Retinal pigment epithelial cell (primary cell): Measurements from ENCODE around the gene EPS8L3.
"Not testable (repeated sequence)": the region's sequence is repeated elsewhere in the genome, so short reads cannot be mapped to it uniquely, and the experiment has no call there.

Experiments
- DNase-seq: peaks from one replicate; pipeline ENCODE4 v3.0.0-alpha.2; 2010; ENCODE audit warnings: low read depth
- H3K4me3 ChIP-seq: 2 replicates; pipeline ENCODE4 v1.5.1; 2011; ENCODE audit warnings: mild to moderate bottlenecking, low read length, control low read depth, moderate library complexity
- CTCF ChIP-seq: conservative IDR thresholded peaks from 2 replicates; pipeline ENCODE4 v1.5.1; 2011; ENCODE audit warnings: low read depth, low read length, control low read depth, inconsistent platforms

Gene EPS8L3

DNA sequence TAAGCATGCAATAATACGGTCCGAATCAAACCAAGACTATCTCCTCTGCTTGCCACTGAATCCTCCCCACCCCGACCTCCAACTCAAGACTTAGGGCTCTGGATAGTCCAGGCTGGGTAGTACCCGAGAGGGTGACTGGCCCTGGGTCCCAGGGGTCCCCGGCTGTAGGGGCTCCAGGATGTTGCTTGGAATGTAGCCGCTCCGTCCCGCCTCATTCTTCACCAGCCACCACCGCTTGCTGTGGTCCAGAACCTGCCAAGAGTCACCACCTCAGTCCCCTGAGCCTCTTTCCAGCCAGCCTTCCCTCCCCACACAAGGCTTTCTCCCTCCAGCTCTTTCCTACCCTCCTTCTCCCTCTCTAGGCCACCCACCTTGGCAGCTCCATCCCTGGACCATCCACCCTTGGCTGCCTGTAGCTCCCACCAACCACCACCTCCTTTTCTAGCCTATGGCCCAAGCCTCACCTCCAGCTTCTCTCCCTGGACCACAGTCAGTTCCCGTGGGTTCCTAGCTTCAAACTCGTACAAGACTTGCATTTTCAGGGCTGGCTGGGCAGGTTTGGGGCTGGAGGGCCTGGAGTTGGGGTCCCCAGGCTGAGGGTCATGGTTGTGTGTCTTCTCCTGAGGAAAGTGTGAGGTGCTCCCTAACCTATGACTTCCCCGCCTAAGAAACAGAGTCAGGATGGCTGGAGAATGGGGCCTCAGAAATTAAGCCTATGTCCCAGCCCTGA lies 12.0 kb downstream of the EPS8L3 start:
- no peak overlapping the region for H3K4me3 ChIP-seq
- TF ChIP-seq CTCF: no peak
- DNase-seq: no peak

DNA sequence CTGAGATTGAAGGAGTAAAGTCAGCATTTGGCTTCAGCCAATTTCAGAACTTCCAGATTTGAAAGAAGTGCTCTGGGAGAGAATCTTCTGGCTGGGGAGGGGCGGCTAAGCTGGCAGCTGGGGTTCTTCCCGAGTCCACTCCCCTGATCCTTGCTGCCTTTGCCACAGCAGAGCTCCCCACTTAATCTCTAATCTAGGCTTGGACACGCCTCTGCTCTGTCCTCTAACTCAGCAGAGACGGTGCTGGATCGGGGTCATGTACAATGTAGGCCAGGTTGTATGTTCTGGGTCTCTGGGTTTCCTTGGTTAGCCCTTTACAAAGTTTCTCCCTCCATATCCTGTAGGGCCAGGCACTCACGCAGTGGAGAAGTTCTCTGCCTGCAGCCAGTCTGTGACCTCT lies 12.8 kb downstream of the EPS8L3 start:
- no peak for DNase-seq
- TF ChIP-seq CTCF: no peak
- H3K4me3 ChIP-seq: no peak overlapping the region

DNA sequence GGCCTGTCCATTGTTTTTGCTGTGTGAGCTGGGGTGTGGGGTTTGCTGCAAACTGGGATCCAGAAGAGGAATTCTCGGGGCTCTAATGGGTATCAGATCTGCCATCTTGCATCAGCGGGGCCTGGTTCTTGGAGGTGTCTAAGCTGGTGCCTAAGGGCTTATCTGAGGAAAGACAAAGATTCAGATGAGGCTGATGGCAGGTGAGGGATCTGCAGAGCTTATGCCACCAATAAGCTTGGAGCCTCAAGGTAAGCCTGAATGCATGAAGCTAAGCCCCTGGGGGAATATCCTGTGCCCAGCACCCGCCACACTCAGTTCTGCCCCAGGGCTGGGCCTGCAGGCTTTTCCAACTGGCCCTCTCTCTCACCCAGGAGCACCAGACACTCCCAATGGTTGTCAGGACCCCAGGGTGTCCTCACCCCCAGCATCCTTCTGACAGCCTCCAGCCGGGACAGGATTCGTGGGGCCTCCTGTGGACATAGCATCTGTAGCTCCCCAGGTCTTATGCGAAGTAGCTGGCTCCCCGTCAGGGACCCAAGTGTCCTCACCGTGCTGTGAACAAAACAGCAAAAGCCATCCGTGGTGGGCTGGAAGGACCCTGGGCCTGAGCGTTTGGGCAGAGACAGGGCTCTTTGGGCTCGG lies 13.4 kb downstream of the EPS8L3 start:
- TF ChIP-seq CTCF: no peak
- no peak for DNase-seq
- no peak overlapping the region for H3K4me3 ChIP-seq

GRCh38 chr1:109749221-109749620 lies 14.5 kb downstream of the EPS8L3 start:
- DNase-seq: no peak
- no peak for TF ChIP-seq CTCF
- H3K4me3 ChIP-seq: no peak overlapping the region

GRCh38 chr1:109748311-109748710 lies 15.4 kb downstream of the EPS8L3 start:
- not testable (repeated sequence) for H3K4me3 ChIP-seq, DNase-seq

- peak; percentile 6 for TF ChIP-seq CTCF
- no peak for DNase-seq
Measured at GRCh38 chr1:109740615-109741373, 22.9 kb downstream of the EPS8L3 start, which contains the start of gene GSTM3. TSS of gene GSTM3 (minus strand) at chr1:109741038. CDS start at chr1:109740287, 751 bp downstream.

GRCh38 chr1:109739738-109740614 lies 23.7 kb downstream of the EPS8L3 start:
- no peak for TF ChIP-seq CTCF
- peak overlapping the region; percentile 74 for H3K4me3 ChIP-seq
- no peak for DNase-seq

More at GRCh38 chr1:109740615-109741373, 22.9 kb downstream of the EPS8L3 start, which contains the start of gene GSTM3:
- H3K4me3 ChIP-seq: peak within 1 kb of the TSS; percentile 74
